Heart right ventricle (tissue), 16 donors: Measurements from ENCODE around the gene MAP9. TPM values are rescaled to one million over a fixed set of nuclear protein-coding genes. Genes with fewer than 3 reads are reported as not detected.
A peak's percentile ranks its signal among the peaks of the same experiment; 100 is the strongest.

Source experiments
- ATAC-seq, 8 donors: fragments of 200-7000 bp; cut with Tn5 transposase; one replicate each; pipeline ENCODE4 v1.9.1; 2020; ENCODE audit warnings: mild to moderate bottlenecking in 8 of 8, moderate library complexity in 8 of 8, moderate number of reproducible peaks in 1 of 8
- DNase-seq, 2 donors: peaks; one replicate each; pipeline ENCODE4 v3.0.0-alpha.2; 2020
- H3K27ac ChIP-seq, 10 donors: fragments of 200-600 bp; sonication (generic) in 2 of 10; one replicate each; pipeline versions ENCODE4 v1.5.0 to v1.8.0; 2020 to 2022; ENCODE audit warnings: mild to moderate bottlenecking in 3 of 10
- H3K27me3 ChIP-seq, 7 donors: fragments of 200-600 bp; one replicate each; pipeline ENCODE4 v1.8.0; 2021 to 2022; ENCODE audit warnings: mild to moderate bottlenecking in 2 of 7
- H3K36me3 ChIP-seq, 9 donors: fragments of 200-600 bp; sonication (generic) in 1 of 9; one replicate each; pipeline versions ENCODE4 v1.5.0 to v1.8.0; 2020 to 2022; ENCODE audit warnings: mild to moderate bottlenecking in 2 of 9
- H3K4me1 ChIP-seq, 9 donors: fragments of 200-600 bp; sonication (generic) in 1 of 9; one replicate each; pipeline versions ENCODE4 v1.5.0 to v1.8.0; 2020 to 2022; ENCODE audit warnings: mild to moderate bottlenecking in 4 of 9
- H3K4me3 ChIP-seq, 10 donors: fragments of 200-600 bp; sonication (generic) in 2 of 10; one replicate each; pipeline versions ENCODE4 v1.5.0 to v1.8.0; 2020 to 2022; ENCODE audit warnings: mild to moderate bottlenecking in 7 of 10, moderate library complexity in 2 of 10
- H3K9me3 ChIP-seq, 11 donors: fragments of 200-600 bp in 10 of 11; sonication (generic) in 2 of 11; one replicate each; pipeline versions ENCODE4 v1.5.0 to v1.8.0; 2013 to 2022; ENCODE audit warnings: mild to moderate bottlenecking in 2 of 11, control low read depth in 1 of 11, moderate library complexity in 1 of 11
- WGBS, 2 donors: extraction: QIAGEN DNeasy Blood & Tissue Kit; methylation state at CpG; one replicate each; pipeline ENCODE4 v1.1.7; 2013; ENCODE audit warnings: inconsistent platforms in 1 of 2; 5-methylcytosine and 5-hydroxymethylcytosine counted together
- intact Hi-C, 10 donors: fragments of 100-400 bp; cut with DNase I; formaldehyde crosslinking; loops; one replicate each; pipeline versions ENCODE4 v1.11.1 to v1.14.2; 2022
- polyA plus RNA-seq, 2 donors: library from polyadenylated mRNA; stranded (reverse); fragments of 200-250 nt; gene quantifications; one replicate each; pipeline ENCODE4 v1.2.3, GENCODE V29; 2013
- total RNA-seq, 10 donors: library from RNA; stranded (reverse); fragmentation: NEBNext Ultra II Directional in 3 of 10; extraction: Animal tissue kit (Norgen Biotek cat#: 25700) in 3 of 10; gene quantifications; one replicate each; pipeline versions ENCODE4 v1.2.1 to v1.2.4, GENCODE V29; 2021 to 2023
- TF ChIP-seq, protein P1 (sequence below), 9 donors: fragments of 200-600 bp; sonication (generic) in 2 of 9; IDR thresholded peaks; one replicate each; pipeline versions ENCODE4 v1.5.0 to v1.8.0; 2021 to 2022; ENCODE audit warnings: antibody characterized with exemption in 9 of 9, mild to moderate bottlenecking in 5 of 9, moderate library complexity in 1 of 9
- donor health status: Arrhythmogenic right ventricular cardiomyopathy.
- donor health status: ischemic (EF 13 %, LVEDD 7.1; RV severe dilation, severe dysfunction).
- donor health status: healthy with polysubstance abuse.
- donor health status: DM: no; HTN: yes; CAD: no.
- donor health status: DM: no; HTN: no; CAD: no.
- donor health status: ischemic (EF 25% LVEDD 6.9; RV normal size, moderate dysfunction).
- donor health status: ischemic (EF 25% LVEDD 5.7; RV mildly dilated, moderate dysfunction).
- donor health status: healthy.
- donor health status: DM: yes; HTN: yes; CAD: no.
- donor health status: Ischemic cardiomyopathy.
- donor health status: ischemic (EF 35%, LVEDD 5.7; RV mildly dilated, moderate dysfunction).
- donor health status: nonischemic (EF 11% LVEDD 7.7; RV severe dilation, severe dysfunction).
- donor health status: DM: yes; HTN: yes; CAD: no.
- donor health status: PGD.
- donor health status: ischemic (EF 29% LVEDD 5.4; RV normal size, mild dysfunction).
- donor health status: nonischemic (EF 23%, LVEDD 6.1; RV moderate dilation, normal function).

Gene MAP9
- total and polyA plus RNA-seq, 12 donors: 1.8 to 15.2 (median 9.7) TPM

DNA sequence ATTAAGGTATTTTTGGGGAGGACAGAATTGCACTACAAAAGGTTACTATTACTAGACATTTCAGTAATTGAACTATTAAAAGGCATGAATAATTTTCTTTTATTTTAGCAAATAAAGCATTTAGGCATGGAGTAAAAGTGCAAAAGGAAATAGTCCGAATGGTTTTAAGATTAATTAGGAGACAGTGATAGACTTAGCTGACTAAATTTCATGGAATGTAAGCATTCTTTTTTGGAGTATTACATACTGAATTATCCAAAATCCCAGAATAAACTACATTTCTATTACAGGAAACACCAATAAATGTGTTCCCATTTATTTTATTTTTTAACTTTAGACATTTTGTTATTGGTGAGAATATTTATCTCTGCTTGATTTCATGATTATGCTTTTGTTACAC lies 30.7 kb upstream of the MAP9 start:
- ATAC-seq (no peak), DNase-seq (no peak)
- H3K27ac ChIP-seq: no peak overlapping the region
- no peak overlapping the region for H3K4me3 ChIP-seq
- no peaks in the 10 kb centered on the region for H3K9me3 ChIP-seq
- H3K36me3 ChIP-seq: no peaks in the 10 kb centered on the region
- no peaks in the 10 kb centered on the region for H3K4me1 ChIP-seq
- intact Hi-C loops: loop anchor here in 5 of 10 donors (5.0 to 10.0 kb wide), 3 partner anchors 377 to 547 kb away; partner anchors contain the start of gene CTSO (in 4 of the 5)
- TF ChIP-seq, protein P1, sequence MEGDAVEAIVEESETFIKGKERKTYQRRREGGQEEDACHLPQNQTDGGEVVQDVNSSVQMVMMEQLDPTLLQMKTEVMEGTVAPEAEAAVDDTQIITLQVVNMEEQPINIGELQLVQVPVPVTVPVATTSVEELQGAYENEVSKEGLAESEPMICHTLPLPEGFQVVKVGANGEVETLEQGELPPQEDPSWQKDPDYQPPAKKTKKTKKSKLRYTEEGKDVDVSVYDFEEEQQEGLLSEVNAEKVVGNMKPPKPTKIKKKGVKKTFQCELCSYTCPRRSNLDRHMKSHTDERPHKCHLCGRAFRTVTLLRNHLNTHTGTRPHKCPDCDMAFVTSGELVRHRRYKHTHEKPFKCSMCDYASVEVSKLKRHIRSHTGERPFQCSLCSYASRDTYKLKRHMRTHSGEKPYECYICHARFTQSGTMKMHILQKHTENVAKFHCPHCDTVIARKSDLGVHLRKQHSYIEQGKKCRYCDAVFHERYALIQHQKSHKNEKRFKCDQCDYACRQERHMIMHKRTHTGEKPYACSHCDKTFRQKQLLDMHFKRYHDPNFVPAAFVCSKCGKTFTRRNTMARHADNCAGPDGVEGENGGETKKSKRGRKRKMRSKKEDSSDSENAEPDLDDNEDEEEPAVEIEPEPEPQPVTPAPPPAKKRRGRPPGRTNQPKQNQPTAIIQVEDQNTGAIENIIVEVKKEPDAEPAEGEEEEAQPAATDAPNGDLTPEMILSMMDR (IDR thresholded peaks at IDR 0.05): no peak
- peaks cover 0 to 4% (median 0%) of the 10 kb centered on the region in 7 donors for H3K27me3 ChIP-seq
- WGBS, 2 donors: 59 to 78% methylated on average over 1 of the region's 1 CpG

DNA sequence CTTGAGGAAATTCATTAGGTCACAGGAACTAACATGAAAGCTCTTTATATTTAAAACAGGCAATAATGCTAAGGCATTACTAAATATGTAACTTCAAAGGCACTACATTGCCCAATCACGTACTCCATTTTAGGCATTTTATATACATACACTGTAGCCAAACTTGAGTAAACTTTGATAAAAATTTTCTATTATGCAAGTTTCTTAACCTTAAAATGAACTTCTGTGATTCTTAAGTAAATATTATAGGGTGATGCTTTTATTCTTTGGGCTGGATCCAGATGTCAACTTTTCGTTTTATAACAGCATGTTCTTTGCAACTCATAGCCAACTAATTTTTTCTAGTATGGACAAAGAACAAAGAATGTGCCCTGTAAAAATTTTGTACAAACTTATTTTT lies 28.3 kb upstream of the MAP9 start:
- no peaks in the 10 kb centered on the region for H3K4me1 ChIP-seq
- no peaks in the 10 kb centered on the region for H3K36me3 ChIP-seq
- no peak overlapping the region for H3K4me3 ChIP-seq
- no peaks in the 10 kb centered on the region for H3K27me3 ChIP-seq
- DNase-seq: no peak
- H3K27ac ChIP-seq: no peak overlapping the region
- 53 to 73% methylated on average over 2 of the region's 2 CpGs for WGBS, 2 donors
- intact Hi-C loops: loop anchor here in 8 of 10 donors (2.0 to 10.0 kb wide), 5 partner anchors 380 to 550 kb away; partner anchors contain the start of gene CTSO (in 5 of the 8)
- no peak for ATAC-seq
- TF ChIP-seq, protein P1 (IDR thresholded peaks at IDR 0.05): no peak
- H3K9me3 ChIP-seq: no peaks in the 10 kb centered on the region

DNA sequence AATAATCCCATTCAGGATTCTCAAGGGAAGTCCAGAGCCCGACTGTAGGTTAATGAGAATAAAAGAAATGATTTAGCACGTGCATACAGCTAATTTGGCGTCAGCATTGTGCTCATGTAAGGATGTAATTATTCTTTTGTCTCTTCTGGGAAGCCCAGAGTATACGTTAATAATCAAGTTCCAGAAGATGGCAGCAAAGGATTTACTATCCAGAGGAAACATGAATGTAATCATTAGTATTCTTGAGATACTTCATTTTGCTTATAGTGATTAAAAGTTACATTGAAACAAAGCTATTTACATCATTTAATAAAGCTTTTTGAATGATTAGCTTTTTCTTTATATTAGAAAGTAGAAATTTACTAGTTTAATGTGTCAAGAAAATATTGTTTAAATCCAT lies 27.1 kb upstream of the MAP9 start:
- no peaks in the 10 kb centered on the region for H3K27me3 ChIP-seq
- H3K4me3 ChIP-seq: no peak overlapping the region
- intact Hi-C loops: loop anchor here in 9 of 10 donors (2.0 to 10.0 kb wide), 7 partner anchors 381 to 551 kb away; partner anchors contain the start of gene CTSO (in 7 of the 9)
- ATAC-seq (peak in 5 of 8 donors; percentile 44 to 74 (median 61)), DNase-seq (no peak)
- no peaks in the 10 kb centered on the region for H3K36me3 ChIP-seq
- WGBS, 2 donors: 9 to 10% methylated on average over 4 of the region's 4 CpGs
- no peaks in the 10 kb centered on the region for H3K4me1 ChIP-seq
- no peak overlapping the region for H3K27ac ChIP-seq
- TF ChIP-seq, protein P1 (IDR thresholded peaks at IDR 0.05): peak in 7 of 9 donors; percentile 42 to 72 (median 62)
- H3K9me3 ChIP-seq: no peaks in the 10 kb centered on the region

DNA sequence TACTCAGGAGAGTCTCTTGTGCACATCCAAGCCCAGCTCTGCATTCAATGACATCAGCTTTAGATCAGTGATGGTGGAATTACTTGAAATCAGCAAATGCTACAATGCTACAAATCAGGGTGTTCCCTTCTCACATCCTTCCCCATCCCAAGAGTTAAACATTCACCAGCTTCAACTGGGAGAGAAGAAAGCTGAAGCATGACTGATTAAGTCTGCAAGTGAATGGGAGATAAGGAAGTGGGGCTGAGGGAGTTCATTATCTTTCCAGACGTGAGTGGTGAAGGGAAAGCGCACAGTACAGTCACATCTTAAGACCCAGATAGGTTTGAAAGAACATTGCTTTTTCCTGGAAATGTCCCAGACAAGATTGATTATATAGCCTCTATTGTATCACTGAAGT lies 26.2 kb upstream of the MAP9 start:
- Histone ChIP-seq H3K36me3 (no peaks in the 10 kb centered on the region), H3K4me3 (no peak overlapping the region), H3K27ac (no peak overlapping the region), H3K4me1 (no peaks in the 10 kb centered on the region), H3K27me3 (no peaks in the 10 kb centered on the region), H3K9me3 (no peaks in the 10 kb centered on the region)
- TF ChIP-seq, protein P1 (IDR thresholded peaks at IDR 0.05): no peak
- DNase-seq (no peak), ATAC-seq (no peak)
- intact Hi-C loops: loop anchor here in 8 of 10 donors (2.0 to 10.0 kb wide), 5 partner anchors 382 to 552 kb away; partner anchors contain the start of gene CTSO (in 6 of the 8)
- 26 to 34% methylated on average over 2 of the region's 2 CpGs for WGBS, 2 donors
